Skeletal muscle satellite cell (primary cell): ENCODE data around the gene PHYHD1.
A peak's percentile ranks its signal among the peaks of the same experiment; 100 is the strongest.

Source experiments
- H3K27me3 ChIP-seq: 2 replicates; pipeline ENCODE4 v1.7.0; 2013; ENCODE audit warnings: low read length; ENCODE audit not compliant: control insufficient read depth, insufficient read depth
- H3K36me3 ChIP-seq: 2 replicates; pipeline ENCODE4 v1.7.0; 2013; ENCODE audit warnings: mild to moderate bottlenecking, control low read depth, low read length; ENCODE audit not compliant: insufficient read depth
- H3K4me1 ChIP-seq: 2 replicates; pipeline ENCODE4 v1.7.0; 2013; ENCODE audit warnings: low read length; ENCODE audit not compliant: control insufficient read depth, insufficient read depth
- H3K4me2 ChIP-seq: 2 replicates; pipeline ENCODE4 v1.7.0; 2013; ENCODE audit warnings: mild to moderate bottlenecking, low read length
- H3K4me3 ChIP-seq: 2 replicates; pipeline ENCODE4 v1.7.0; 2013; ENCODE audit warnings: low read length
- H3K9ac ChIP-seq: 2 replicates; pipeline ENCODE4 v1.7.0; 2013; ENCODE audit warnings: mild to moderate bottlenecking, low read depth, low read length, moderate library complexity
- H3K9me3 ChIP-seq: replicated peaks from 2 replicates; pipeline ENCODE4 v1.7.0; 2013; ENCODE audit warnings: mild to moderate bottlenecking, control low read depth, low read length

The PHYHD1 gene

GRCh38 chr9:128913995-128914772, 6.6 kb upstream of the PHYHD1 start:
- H3K9me3 ChIP-seq: no peaks in the 10 kb centered on the region
- H3K27me3 ChIP-seq: no peaks in the 10 kb centered on the region
- no peak overlapping the region for H3K4me2 ChIP-seq
- no peak overlapping the region for H3K4me3 ChIP-seq
- H3K36me3 ChIP-seq: peaks cover 76% of the 10 kb centered on the region
- H3K9ac ChIP-seq: no peak overlapping the region
- H3K4me1 ChIP-seq: peaks cover 79% of the 10 kb centered on the region

DNA sequence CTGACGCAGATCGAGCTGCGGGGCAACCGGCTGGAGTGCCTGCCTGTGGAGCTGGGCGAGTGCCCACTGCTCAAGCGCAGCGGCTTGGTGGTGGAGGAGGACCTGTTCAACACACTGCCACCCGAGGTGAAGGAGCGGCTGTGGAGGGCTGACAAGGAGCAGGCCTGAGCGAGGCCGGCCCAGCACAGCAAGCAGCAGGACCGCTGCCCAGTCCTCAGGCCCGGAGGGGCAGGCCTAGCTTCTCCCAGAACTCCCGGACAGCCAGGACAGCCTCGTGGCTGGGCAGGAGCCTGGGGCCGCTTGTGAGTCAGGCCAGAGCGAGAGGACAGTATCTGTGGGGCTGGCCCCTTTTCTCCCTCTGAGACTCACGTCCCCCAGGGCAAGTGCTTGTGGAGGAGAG, 4.6 kb upstream of the PHYHD1 start:
- Histone ChIP-seq H3K27me3 (no peaks in the 10 kb centered on the region), H3K4me2 (peak overlapping the region; percentile 35), H3K9ac (peak overlapping the region; percentile 63), H3K9me3 (no peaks in the 10 kb centered on the region), H3K4me1 (peaks cover 84% of the 10 kb centered on the region), H3K36me3 (peaks cover 60% of the 10 kb centered on the region), H3K4me3 (no peak overlapping the region)

DNA sequence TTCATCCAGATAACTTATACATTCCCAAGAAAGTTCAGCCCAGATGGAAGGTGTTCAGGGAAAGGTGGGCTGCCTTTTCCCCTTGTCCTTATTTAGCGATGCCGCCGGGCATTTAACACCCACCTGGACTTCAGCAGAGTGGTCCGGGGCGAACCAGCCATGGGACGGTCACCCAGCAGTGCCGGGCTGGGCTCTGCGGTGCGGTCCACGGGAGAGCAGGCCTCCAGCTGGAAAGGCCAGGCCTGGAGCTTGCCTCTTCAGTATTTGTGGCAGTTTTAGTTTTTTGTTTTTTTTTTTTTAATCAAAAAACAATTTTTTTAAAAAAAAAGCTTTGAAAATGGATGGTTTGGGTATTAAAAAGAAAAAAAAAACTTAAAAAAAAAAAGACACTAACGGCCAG, 4.0 kb upstream of the PHYHD1 start:
- no peaks in the 10 kb centered on the region for H3K9me3 ChIP-seq
- peaks cover 58% of the 10 kb centered on the region for H3K36me3 ChIP-seq
- H3K4me1 ChIP-seq: peaks cover 83% of the 10 kb centered on the region
- no peaks in the 10 kb centered on the region for H3K27me3 ChIP-seq
- peak overlapping the region; percentile 63 for H3K9ac ChIP-seq
- no peak overlapping the region for H3K4me3 ChIP-seq
- peak overlapping the region; percentile 35 for H3K4me2 ChIP-seq

GRCh38 chr9:128917151-128917849, 3.5 kb upstream of the PHYHD1 start:
- H3K9ac ChIP-seq: peak overlapping the region; percentile 63
- no peaks in the 10 kb centered on the region for H3K9me3 ChIP-seq
- H3K27me3 ChIP-seq: no peaks in the 10 kb centered on the region
- H3K4me2 ChIP-seq: peak overlapping the region; percentile 46
- peaks cover 54% of the 10 kb centered on the region for H3K36me3 ChIP-seq
- no peak overlapping the region for H3K4me3 ChIP-seq
- peaks cover 83% of the 10 kb centered on the region for H3K4me1 ChIP-seq

GRCh38 chr9:128918921-128919320, 1.9 kb upstream of the PHYHD1 start:
- no peak overlapping the region for H3K4me2 ChIP-seq
- peaks cover 44% of the 10 kb centered on the region for H3K36me3 ChIP-seq
- H3K27me3 ChIP-seq: no peaks in the 10 kb centered on the region
- no peaks in the 10 kb centered on the region for H3K9me3 ChIP-seq
- H3K4me1 ChIP-seq: peaks cover 73% of the 10 kb centered on the region
- no peak overlapping the region for H3K9ac ChIP-seq
- no peak overlapping the region for H3K4me3 ChIP-seq

DNA sequence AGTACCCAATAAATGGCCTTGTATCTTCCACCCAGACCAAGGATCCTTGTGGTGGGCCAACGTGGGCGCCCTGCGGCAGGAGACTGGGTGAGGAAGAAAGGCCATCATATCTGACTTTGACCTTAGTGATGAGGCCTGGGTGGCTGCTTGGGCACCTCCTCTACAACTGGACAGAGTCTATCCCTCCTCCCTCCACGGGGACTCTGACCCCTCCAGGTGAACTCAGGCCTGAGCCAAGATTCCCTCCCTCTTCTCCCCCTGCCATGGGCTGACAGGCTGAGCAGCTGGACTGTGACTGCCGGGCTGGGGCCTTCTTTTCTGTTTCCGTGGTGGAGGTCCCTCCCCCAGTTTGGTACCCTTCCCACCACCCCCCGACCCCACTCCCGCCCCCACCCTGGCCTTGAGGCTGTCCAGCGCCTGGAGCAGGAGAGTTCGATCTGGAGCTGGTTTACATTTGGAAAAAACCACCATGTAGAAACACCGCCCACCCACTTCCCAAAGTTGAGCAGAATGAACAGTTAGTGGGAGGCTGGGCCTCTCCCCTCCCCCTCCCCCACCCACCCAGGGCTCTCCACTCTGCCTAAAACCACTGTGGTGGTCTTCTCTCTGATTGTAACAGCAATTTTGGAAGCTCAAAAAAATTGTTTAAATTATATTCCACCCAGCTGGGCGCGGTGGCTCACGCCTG, 1.2 kb upstream of the PHYHD1 start:
- no peak overlapping the region for H3K4me3 ChIP-seq
- H3K27me3 ChIP-seq: no peaks in the 10 kb centered on the region
- peaks cover 67% of the 10 kb centered on the region for H3K4me1 ChIP-seq
- H3K4me2 ChIP-seq: no peak overlapping the region
- peaks cover 37% of the 10 kb centered on the region for H3K36me3 ChIP-seq
- no peaks in the 10 kb centered on the region for H3K9me3 ChIP-seq
- H3K9ac ChIP-seq: no peak overlapping the region

- H3K27me3 ChIP-seq: no peaks in the 10 kb centered on the region
- H3K9ac ChIP-seq: peak overlapping the region; percentile 59
- no peaks in the 10 kb centered on the region for H3K9me3 ChIP-seq
- H3K36me3 ChIP-seq: peaks cover 19% of the 10 kb centered on the region
- peak overlapping the region; percentile 33 for H3K4me2 ChIP-seq
- H3K4me1 ChIP-seq: peaks cover 44% of the 10 kb centered on the region
- peak overlapping the region; percentile 57 for H3K4me3 ChIP-seq
These were observed 1.3 kb downstream of the PHYHD1 start for GRCh38 chr9:128921881-128922763.

DNA sequence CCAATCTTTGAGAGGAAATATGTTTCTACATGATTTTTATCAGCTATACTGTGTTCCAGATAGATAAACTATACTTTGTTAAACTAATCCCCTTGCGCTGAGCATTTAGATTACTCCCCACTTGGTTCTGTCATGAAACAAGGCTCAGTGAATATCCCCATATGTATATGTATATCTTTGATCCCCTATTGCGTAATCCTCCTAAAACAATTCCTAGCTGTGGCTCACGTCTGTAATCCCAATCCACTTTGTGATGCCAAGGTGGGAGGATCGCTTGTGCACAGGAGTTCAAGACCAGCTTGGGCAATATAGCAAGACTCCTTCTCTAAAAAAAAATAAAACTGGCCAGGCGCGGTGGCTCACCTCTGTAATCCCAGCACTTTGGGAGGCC, 2.7 kb downstream of the PHYHD1 start:
- H3K9me3 ChIP-seq: no peaks in the 10 kb centered on the region

DNA sequence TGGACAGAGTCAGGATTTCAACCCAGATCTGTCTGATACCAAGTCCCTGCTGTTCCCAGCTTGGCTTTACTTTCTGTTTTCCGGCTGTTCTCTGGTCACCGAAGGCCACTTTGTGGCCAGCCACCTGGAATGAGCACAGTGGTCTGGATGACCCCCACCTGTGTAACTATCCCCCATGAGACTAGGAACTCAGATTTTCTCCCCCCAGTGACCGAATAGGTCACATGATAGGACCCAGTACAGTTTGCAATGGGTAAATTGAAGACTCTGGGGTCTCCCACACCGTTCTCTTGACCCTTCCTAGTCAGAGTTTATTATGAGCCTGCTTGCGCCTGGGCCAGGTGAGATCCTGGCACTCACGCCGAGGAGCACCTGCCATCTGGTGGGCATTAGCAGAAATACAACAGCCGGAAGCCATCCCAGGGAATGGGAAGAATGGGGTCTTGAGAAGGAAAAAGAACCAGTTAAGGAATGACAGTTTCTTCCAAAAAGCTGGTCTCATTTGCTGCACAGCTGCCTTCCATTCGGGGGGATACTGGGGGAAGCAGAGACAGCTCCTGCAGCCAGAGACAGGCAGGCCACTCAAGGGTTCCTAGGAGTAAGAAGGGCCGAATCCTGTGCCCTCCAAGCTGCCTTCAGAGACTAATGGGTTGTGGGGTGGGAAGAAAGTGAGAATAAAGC, 7.1 kb downstream of the PHYHD1 start:
- H3K36me3 ChIP-seq: no peaks in the 10 kb centered on the region
- no peaks in the 10 kb centered on the region for H3K9me3 ChIP-seq
- H3K4me1 ChIP-seq: peaks cover under 1% of the 10 kb centered on the region
- no peak overlapping the region for H3K9ac ChIP-seq
- no peak overlapping the region for H3K4me2 ChIP-seq
- H3K4me3 ChIP-seq: no peak overlapping the region
- H3K27me3 ChIP-seq: no peaks in the 10 kb centered on the region

More for the DNA sequence above, 2.7 kb downstream of the PHYHD1 start:
- Histone ChIP-seq H3K9ac (no peak overlapping the region), H3K4me3 (no peak overlapping the region), H3K4me1 (peaks cover 38% of the 10 kb centered on the region), H3K27me3 (no peaks in the 10 kb centered on the region), H3K36me3 (peaks cover 8% of the 10 kb centered on the region), H3K4me2 (no peak overlapping the region)

- Histone ChIP-seq H3K36me3 (no peaks in the 10 kb centered on the region), H3K27me3 (no peaks in the 10 kb centered on the region), H3K9ac (no peak overlapping the region), H3K4me1 (no peaks in the 10 kb centered on the region), H3K9me3 (no peaks in the 10 kb centered on the region), H3K4me2 (no peak overlapping the region), H3K4me3 (no peak overlapping the region)
These were observed 7.8 kb downstream of the PHYHD1 start for GRCh38 chr9:128928624-128929023.
